OCI-LY7 (cell line): ENCODE results near the gene TMEM80.

ENCODE experiments used
- CTCF ChIP-seq: fragments of 200-600 bp; sonication (generic); conservative IDR thresholded peaks from 2 replicates; pipeline ENCODE4 v1.5.1; 2014; ENCODE audit warnings: mild to moderate bottlenecking, antibody characterized with exemption, low read length, moderate library complexity, mixed read lengths
- EZH2phosphoT487 ChIP-seq: fragments of 200-600 bp; sonication (generic); IDR thresholded peaks from 2 replicates; pipeline ENCODE4 v1.6.1; 2018; ENCODE audit warnings: low read depth, borderline replicate concordance, mild to moderate bottlenecking, mixed run types, antibody characterized with exemption, low read length, moderate library complexity, mixed read lengths

- TF ChIP-seq CTCF (no peak), EZH2phosphoT487 (no peak)
These were observed 49.4 kb upstream of the TMEM80 start for GRCh38 chr11:646214-646613.
